ENCODE results near the gene GP5. TPM values are rescaled to one million over a fixed set of nuclear protein-coding genes. Genes with fewer than 3 reads are reported as not detected.

Gene GP5
- total and polyA plus RNA-seq, 2 of the 13 experiments (the other 11 are each of a cell fraction or from before 2014, with no cell fraction given) = not detected

DNA sequence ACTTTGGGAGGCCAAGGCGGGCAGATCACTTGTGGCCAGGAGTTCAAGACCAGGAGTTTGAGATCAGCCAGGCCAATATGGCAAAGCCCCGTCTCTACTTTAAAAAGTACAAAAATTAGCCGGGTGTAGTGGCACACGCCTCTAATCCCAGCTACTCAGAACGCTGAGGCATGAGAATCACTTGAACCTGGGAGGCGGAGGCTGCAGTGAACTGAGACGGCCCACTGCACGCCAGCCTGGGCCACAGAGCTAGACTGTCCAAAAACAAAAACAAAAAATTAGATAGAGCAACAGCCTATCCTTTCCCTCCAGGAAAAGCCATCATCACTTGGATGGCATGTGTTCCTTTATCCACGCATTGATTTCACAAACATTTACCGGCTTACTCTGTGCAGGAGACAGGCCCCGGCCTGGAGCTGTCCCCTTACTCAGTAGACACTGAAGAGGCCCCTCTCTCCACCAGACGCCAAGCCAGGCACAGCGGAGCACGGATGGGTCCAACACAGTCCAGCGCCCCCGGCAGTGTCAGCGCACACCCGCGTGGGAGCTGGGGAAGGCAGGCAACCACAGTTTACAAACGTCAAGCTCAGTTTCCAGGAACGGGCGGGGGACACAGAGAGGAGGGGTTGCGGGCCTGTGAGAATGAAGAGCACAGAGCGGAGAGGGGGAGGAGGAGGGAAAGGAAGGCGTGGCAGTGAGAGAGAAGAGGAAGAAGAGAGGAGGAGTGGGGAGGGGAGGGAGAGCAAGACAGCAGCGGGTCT is 3.1 kb downstream of the GP5 start (continued):
- no peak for TF ChIP-seq DNMT3B (CRISPR knock-in tag; conservative IDR thresholded peaks at IDR 0.05)
- TF ChIP-seq NONO (IDR thresholded peaks at IDR 0.05) = no peak
- peak; percentile 54; the same call in 1 of the 2 replicates for TF ChIP-seq NONO (CRISPR knock-in tag; conservative IDR thresholded peaks at IDR 0.05)
- TF ChIP-seq EP300 (IDR thresholded peaks at IDR 0.05; ENCODE audit: low read depth in 2 of 2, low read length in 2 of 2) = no peak
- TF ChIP-seq EP300 (CRISPR knock-in tag; IDR thresholded peaks at IDR 0.05; ENCODE audit: borderline replicate concordance) = no peak
- TF ChIP-seq, protein P1, sequence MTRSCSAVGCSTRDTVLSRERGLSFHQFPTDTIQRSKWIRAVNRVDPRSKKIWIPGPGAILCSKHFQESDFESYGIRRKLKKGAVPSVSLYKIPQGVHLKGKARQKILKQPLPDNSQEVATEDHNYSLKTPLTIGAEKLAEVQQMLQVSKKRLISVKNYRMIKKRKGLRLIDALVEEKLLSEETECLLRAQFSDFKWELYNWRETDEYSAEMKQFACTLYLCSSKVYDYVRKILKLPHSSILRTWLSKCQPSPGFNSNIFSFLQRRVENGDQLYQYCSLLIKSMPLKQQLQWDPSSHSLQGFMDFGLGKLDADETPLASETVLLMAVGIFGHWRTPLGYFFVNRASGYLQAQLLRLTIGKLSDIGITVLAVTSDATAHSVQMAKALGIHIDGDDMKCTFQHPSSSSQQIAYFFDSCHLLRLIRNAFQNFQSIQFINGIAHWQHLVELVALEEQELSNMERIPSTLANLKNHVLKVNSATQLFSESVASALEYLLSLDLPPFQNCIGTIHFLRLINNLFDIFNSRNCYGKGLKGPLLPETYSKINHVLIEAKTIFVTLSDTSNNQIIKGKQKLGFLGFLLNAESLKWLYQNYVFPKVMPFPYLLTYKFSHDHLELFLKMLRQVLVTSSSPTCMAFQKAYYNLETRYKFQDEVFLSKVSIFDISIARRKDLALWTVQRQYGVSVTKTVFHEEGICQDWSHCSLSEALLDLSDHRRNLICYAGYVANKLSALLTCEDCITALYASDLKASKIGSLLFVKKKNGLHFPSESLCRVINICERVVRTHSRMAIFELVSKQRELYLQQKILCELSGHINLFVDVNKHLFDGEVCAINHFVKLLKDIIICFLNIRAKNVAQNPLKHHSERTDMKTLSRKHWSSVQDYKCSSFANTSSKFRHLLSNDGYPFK (CRISPR knock-in tag; IDR thresholded peaks at IDR 0.05; ENCODE audit: borderline replicate concordance) = no peak
- no peak for TF ChIP-seq ZNF772 (CRISPR knock-in tag; IDR thresholded peaks at IDR 0.05)
- TF ChIP-seq, protein P2, sequence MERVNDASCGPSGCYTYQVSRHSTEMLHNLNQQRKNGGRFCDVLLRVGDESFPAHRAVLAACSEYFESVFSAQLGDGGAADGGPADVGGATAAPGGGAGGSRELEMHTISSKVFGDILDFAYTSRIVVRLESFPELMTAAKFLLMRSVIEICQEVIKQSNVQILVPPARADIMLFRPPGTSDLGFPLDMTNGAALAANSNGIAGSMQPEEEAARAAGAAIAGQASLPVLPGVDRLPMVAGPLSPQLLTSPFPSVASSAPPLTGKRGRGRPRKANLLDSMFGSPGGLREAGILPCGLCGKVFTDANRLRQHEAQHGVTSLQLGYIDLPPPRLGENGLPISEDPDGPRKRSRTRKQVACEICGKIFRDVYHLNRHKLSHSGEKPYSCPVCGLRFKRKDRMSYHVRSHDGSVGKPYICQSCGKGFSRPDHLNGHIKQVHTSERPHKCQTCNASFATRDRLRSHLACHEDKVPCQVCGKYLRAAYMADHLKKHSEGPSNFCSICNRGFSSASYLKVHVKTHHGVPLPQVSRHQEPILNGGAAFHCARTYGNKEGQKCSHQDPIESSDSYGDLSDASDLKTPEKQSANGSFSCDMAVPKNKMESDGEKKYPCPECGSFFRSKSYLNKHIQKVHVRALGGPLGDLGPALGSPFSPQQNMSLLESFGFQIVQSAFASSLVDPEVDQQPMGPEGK (CRISPR knock-in tag; IDR thresholded peaks at IDR 0.05) = peak; percentile 24; the same call in 1 of the 2 replicates
- TF ChIP-seq, protein P3, sequence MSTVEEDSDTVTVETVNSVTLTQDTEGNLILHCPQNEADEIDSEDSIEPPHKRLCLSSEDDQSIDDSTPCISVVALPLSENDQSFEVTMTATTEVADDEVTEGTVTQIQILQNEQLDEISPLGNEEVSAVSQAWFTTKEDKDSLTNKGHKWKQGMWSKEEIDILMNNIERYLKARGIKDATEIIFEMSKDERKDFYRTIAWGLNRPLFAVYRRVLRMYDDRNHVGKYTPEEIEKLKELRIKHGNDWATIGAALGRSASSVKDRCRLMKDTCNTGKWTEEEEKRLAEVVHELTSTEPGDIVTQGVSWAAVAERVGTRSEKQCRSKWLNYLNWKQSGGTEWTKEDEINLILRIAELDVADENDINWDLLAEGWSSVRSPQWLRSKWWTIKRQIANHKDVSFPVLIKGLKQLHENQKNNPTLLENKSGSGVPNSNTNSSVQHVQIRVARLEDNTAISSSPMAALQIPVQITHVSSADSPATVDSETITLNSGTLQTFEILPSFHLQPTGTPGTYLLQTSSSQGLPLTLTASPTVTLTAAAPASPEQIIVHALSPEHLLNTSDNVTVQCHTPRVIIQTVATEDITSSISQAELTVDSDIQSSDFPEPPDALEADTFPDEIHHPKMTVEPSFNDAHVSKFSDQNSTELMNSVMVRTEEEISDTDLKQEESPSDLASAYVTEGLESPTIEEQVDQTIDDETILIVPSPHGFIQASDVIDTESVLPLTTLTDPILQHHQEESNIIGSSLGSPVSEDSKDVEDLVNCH (CRISPR knock-in tag; IDR thresholded peaks at IDR 0.05) = no peak
- TF ChIP-seq, protein P4, sequence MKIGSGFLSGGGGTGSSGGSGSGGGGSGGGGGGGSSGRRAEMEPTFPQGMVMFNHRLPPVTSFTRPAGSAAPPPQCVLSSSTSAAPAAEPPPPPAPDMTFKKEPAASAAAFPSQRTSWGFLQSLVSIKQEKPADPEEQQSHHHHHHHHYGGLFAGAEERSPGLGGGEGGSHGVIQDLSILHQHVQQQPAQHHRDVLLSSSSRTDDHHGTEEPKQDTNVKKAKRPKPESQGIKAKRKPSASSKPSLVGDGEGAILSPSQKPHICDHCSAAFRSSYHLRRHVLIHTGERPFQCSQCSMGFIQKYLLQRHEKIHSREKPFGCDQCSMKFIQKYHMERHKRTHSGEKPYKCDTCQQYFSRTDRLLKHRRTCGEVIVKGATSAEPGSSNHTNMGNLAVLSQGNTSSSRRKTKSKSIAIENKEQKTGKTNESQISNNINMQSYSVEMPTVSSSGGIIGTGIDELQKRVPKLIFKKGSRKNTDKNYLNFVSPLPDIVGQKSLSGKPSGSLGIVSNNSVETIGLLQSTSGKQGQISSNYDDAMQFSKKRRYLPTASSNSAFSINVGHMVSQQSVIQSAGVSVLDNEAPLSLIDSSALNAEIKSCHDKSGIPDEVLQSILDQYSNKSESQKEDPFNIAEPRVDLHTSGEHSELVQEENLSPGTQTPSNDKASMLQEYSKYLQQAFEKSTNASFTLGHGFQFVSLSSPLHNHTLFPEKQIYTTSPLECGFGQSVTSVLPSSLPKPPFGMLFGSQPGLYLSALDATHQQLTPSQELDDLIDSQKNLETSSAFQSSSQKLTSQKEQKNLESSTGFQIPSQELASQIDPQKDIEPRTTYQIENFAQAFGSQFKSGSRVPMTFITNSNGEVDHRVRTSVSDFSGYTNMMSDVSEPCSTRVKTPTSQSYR (CRISPR knock-in tag; IDR thresholded peaks at IDR 0.05; ENCODE audit: borderline replicate concordance) = peak; percentile 15; the same call in 1 of the 2 replicates
- TF ChIP-seq RFXANK (CRISPR knock-in tag; IDR thresholded peaks at IDR 0.05) = no peak
- TF ChIP-seq ZNF629 (CRISPR knock-in tag; conservative IDR thresholded peaks at IDR 0.05) = 0 out of 2 replicates have a peak, but pooled peaks have one; percentile 25
- TF ChIP-seq HIVEP1 (CRISPR knock-in tag; IDR thresholded peaks at IDR 0.05) = 0 out of 2 replicates have a peak, but pooled peaks have one; percentile 34
- no peak for TF ChIP-seq ZNF776 (CRISPR knock-in tag; IDR thresholded peaks at IDR 0.05)
- TF ChIP-seq, protein P5, sequence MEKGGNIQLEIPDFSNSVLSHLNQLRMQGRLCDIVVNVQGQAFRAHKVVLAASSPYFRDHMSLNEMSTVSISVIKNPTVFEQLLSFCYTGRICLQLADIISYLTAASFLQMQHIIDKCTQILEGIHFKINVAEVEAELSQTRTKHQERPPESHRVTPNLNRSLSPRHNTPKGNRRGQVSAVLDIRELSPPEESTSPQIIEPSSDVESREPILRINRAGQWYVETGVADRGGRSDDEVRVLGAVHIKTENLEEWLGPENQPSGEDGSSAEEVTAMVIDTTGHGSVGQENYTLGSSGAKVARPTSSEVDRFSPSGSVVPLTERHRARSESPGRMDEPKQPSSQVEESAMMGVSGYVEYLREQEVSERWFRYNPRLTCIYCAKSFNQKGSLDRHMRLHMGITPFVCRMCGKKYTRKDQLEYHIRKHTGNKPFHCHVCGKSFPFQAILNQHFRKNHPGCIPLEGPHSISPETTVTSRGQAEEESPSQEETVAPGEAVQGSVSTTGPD (CRISPR knock-in tag; IDR thresholded peaks at IDR 0.05) = no peak
- no peak for TF ChIP-seq HNRNPLL (IDR thresholded peaks at IDR 0.05; ENCODE audit: low read depth, low read length, poor library complexity, severe bottlenecking)
- TF ChIP-seq ZFP62 (CRISPR knock-in tag; IDR thresholded peaks at IDR 0.05) = no peak
- TF ChIP-seq HDAC2 (CRISPR knock-in tag; IDR thresholded peaks at IDR 0.05) = peak; percentile 31; the same call in 1 of the 2 replicates
